Cardiac fibroblast (primary cell): Measurements from ENCODE around the gene CDR2.
A peak's percentile ranks its signal among the peaks of the same experiment; 100 is the strongest.

Source experiments
- DNase-seq, 2 donors: peaks; one replicate each; pipeline versions ENCODE4 v3.0.0 to v3.0.0-alpha.2; 2010; ENCODE audit warnings: low read depth in 2 of 2
- H3K4me3 ChIP-seq, 2 donors: replicated peaks in 1 of 2; 1 replicate in 1 of 2; 2 replicates in 1 of 2; pipeline ENCODE4 v1.5.1; 2011; ENCODE audit warnings: low read depth in 2 of 2, low read length in 2 of 2, mild to moderate bottlenecking in 2 of 2, moderate library complexity in 1 of 2
- TF ChIP-seq, protein P1 (sequence below): IDR thresholded peaks from one replicate; pipeline ENCODE4 v1.5.1; 2011; ENCODE audit warnings: low read depth, mild to moderate bottlenecking, low read length, inconsistent platforms

Gene CDR2

DNA sequence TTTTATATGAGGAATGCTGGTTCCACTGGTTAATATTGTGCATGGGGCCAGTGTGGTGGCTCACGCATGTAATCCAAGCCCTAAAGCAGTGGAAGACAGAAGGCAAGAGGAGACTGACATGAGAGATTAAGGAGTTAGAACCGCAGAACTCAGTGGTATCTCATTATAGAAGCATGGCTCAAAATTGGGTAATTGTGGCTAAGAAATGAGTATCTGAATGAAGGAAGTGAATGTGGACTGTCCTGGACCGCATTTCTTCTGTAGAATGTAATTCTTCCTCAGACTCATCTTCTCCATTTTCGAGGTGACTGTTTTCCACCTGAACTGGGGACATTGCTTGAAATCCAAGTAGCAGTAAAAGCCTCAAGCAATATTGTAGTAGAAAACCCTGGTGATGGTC, 42.6 kb upstream of the CDR2 start:
- no peak overlapping the region for H3K4me3 ChIP-seq
- no peak for DNase-seq
- TF ChIP-seq, protein P1, sequence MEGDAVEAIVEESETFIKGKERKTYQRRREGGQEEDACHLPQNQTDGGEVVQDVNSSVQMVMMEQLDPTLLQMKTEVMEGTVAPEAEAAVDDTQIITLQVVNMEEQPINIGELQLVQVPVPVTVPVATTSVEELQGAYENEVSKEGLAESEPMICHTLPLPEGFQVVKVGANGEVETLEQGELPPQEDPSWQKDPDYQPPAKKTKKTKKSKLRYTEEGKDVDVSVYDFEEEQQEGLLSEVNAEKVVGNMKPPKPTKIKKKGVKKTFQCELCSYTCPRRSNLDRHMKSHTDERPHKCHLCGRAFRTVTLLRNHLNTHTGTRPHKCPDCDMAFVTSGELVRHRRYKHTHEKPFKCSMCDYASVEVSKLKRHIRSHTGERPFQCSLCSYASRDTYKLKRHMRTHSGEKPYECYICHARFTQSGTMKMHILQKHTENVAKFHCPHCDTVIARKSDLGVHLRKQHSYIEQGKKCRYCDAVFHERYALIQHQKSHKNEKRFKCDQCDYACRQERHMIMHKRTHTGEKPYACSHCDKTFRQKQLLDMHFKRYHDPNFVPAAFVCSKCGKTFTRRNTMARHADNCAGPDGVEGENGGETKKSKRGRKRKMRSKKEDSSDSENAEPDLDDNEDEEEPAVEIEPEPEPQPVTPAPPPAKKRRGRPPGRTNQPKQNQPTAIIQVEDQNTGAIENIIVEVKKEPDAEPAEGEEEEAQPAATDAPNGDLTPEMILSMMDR: no peak

DNA sequence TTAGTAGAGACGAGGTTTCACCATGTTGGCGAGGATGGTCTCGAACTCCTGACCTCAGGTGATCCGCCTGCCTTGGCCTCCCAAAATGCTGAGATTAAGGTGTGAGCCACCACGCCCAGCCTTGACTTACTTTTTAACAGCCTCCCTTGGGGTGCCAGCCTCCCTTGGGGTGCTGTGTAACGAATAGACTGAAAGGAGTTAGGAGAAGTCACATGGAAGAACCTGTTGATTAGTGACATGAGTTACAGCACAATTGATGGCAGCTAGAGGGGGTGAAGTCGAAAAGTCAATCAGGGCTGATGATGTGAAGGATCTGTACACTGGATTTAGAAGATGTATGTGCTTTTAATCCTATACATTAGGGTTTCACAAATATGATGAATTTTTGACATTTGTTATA, 39.4 kb upstream of the CDR2 start:
- no peak overlapping the region for H3K4me3 ChIP-seq
- TF ChIP-seq, protein P1: no peak
- DNase-seq: no peak

DNA sequence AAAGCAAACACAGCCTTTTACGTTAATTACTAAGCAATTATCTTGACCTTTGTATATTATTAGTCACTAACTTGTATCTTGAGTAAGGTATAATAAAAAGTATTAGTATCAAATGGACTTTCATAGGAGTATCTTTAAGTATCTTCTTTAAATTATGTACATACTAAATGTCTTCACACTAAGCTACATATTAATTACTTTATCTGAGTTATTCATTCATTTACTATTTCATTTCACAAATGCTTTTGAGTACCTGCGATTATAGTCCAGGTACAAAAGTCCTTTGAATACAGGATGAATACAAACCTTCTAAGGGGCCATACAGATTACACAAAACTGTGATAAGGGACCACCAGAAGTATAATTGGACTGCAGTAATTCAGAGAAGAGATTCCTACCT, 33.1 kb upstream of the CDR2 start:
- no peak for DNase-seq
- H3K4me3 ChIP-seq: no peak overlapping the region
- TF ChIP-seq, protein P1: no peak

DNA sequence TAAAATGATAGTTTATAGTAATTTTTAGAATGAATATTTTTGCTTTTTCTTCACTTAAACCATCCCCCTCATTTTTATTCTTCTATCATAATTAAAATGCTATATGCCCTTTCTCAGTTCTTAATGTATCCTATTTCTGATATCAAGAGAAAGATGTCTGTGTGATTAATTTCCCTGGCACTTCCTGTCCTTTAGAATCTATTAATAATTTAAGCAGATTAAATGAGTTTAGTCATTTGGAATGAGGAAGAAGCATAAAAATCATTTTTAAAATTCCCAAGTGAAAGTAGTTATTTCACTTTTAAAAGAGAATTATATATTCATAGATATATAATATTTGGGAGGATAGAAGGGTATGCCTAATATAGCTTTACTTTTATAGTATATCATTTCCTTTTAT, 27.8 kb upstream of the CDR2 start:
- no peak overlapping the region for H3K4me3 ChIP-seq
- TF ChIP-seq, protein P1: no peak
- peak in 1 of 2 donors; percentile 57 for DNase-seq

DNA sequence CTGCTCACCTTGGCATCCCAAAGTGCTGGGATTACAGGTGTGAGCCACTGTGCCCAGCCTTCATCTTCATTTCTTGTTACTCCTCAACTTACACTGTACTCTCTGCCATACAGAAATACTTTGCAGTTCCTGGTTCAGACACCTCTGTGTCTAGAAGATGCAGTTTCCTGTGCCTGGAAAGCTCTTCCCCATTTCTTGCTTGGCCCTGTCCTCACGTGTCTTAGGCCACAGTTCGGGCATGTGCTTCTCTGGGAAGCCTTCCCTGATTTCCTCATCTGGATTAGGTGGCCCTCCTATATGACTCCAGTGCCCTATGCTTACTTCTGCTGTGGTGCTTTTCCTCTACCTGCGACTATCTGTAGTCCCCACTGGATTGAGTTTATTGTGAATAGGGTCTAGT, 26.5 kb upstream of the CDR2 start:
- TF ChIP-seq, protein P1: no peak
- DNase-seq: no peak
- no peak overlapping the region for H3K4me3 ChIP-seq

DNA sequence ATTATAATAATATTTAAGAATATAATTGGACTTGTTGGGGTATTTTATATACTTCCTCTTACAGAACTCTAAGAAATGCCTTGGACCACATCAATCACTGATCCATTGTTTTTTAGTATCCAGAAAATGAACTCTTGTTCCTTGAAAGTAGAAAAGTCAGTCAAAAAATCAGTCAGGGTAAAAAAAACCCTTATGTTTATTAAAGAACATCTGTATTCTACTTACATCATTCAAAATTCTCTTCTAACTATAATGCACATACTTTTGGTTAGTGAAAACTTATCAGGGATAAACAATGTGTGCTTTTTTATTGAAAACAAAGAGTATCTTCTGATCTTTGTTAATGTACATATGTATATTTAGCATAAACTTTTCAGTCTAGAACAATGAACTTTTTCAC, 23.5 kb upstream of the CDR2 start:
- DNase-seq: no peak
- H3K4me3 ChIP-seq: no peak overlapping the region
- TF ChIP-seq, protein P1: no peak

DNA sequence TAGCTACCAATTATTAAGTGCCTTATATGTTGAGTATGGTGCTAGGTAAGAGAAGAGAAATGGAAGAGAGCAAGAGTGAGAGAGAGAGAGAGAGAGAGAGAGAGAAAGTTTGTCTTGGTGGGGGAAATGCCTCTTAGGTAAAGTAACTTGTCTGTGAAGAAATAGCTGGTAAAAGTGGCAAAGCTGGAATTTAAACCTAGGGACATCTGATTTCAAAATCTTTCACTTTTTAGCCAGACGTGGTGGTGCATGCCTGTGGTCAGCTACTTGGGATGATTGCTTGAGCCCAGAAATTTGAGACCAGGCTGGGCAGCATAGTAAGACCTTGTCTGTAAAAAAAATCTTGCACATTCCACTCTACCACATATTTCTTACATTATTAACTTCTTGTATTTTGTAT, 23.0 kb upstream of the CDR2 start:
- no peak overlapping the region for H3K4me3 ChIP-seq
- TF ChIP-seq, protein P1: no peak
- DNase-seq: peak; percentile 95 to 97
